ENCODE data around the gene CLCNKA.
"Not testable (repeated sequence)": the region's sequence is repeated elsewhere in the genome, so short reads cannot be mapped to it uniquely, and the experiment has no call there.

CLCNKA gene

DNA sequence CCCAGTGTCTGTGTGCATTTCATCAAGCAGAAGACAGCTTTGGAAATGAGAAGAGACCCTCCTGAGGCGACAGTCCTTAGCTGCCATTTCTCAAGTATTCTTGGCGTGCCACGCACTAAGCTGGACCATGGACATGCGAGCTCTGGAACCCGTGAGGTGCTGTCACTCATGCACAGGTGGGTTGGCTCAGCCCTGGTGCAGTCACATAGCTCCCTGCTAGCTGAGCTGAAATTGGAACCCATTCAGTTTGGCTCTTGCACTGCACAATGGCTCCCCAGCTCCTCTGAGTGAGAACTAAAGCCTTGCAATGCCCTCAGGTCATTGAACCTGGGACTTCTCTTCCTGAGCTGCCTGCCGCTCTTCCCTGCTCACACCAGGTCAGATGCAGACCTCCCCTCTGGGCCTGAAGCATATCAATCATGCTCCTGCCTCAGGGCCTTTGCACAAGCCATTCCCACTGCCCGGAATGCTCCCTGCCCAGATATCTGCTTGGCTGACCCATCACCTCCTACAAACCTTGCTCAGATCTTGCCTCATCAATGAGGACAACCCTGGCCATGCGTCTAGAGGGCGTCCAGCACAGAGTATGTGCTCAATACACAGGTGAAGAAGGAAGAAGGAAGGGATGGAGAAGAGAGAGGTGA is 24.1 kb upstream of the CLCNKA start:
- TF ChIP-seq ZFX (IDR thresholded peaks at IDR 0.05; ENCODE audit: borderline replicate concordance): no peak
- TF ChIP-seq, protein P1, sequence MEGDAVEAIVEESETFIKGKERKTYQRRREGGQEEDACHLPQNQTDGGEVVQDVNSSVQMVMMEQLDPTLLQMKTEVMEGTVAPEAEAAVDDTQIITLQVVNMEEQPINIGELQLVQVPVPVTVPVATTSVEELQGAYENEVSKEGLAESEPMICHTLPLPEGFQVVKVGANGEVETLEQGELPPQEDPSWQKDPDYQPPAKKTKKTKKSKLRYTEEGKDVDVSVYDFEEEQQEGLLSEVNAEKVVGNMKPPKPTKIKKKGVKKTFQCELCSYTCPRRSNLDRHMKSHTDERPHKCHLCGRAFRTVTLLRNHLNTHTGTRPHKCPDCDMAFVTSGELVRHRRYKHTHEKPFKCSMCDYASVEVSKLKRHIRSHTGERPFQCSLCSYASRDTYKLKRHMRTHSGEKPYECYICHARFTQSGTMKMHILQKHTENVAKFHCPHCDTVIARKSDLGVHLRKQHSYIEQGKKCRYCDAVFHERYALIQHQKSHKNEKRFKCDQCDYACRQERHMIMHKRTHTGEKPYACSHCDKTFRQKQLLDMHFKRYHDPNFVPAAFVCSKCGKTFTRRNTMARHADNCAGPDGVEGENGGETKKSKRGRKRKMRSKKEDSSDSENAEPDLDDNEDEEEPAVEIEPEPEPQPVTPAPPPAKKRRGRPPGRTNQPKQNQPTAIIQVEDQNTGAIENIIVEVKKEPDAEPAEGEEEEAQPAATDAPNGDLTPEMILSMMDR (IDR thresholded peaks at IDR 0.05): no peak
- H3K27ac ChIP-seq: no peak overlapping the region

DNA sequence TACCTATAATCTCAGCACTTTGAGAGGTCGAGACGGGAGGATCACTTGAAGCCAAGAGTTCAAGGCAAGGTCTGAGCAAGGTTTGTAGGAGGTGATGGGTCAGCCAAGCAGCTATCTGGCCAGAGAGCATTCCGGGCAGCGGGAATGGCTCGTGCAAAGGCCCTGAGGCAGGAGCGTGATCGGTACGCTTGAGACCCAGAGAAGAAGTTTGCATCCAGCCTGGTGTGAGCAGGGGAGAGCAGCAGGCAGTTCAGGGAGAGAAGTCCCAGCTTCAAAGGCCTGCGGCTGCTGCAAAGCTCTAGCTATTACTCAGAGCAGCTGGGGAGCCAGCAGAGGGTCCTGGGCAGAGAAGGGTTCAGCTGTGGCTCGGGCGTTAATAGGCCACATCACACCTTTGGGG is 22.9 kb upstream of the CLCNKA start:
- TF ChIP-seq ZFX (IDR thresholded peaks at IDR 0.05; ENCODE audit: borderline replicate concordance): no peak
- TF ChIP-seq, protein P1 (IDR thresholded peaks at IDR 0.05): no peak
- H3K27ac ChIP-seq: no peak overlapping the region

DNA sequence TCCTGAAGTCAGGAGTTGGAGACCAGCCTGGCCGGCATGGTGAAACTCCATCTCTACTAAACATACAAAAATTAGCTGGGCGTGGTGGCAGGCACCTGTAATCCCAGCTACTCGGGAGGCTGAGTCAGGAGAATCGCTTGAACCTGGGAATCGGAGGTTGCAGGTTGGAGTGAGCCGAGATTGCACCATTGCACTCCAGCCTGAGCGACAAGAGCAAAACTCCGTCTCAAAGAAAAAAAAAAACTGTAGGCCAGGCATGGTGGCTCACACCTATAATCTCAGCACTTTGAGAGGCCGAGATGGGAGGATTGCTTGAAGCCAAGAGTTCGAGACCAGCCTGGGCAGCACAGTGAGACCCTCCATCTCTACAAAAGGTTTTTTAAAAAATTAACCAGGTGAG is 20.6 kb upstream of the CLCNKA start:
- not testable (repeated sequence) for H3K27ac ChIP-seq

DNA sequence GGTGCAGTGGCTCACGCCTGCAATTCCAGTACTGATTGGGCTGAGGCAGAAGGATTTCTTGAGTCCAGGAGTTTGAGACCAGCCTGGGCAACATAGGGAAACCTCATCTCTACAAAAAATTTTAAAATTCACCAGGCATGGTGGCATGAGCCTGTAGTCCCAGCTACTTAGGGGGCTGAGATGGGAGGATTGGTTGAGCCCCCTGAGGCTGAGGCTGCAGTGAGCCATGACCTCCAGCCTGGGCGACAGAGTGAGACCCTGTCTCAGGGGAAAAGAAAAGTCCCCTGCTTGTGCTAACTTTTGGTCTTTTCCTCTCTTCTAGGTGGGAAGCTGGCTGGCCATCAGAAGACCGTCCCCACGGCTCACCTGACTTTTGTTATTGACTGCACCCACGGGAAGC is 16.2 kb upstream of the CLCNKA start:
- no peak overlapping the region for H3K27ac ChIP-seq
- TF ChIP-seq ZFX (IDR thresholded peaks at IDR 0.05; ENCODE audit: borderline replicate concordance): no peak
- TF ChIP-seq, protein P1 (IDR thresholded peaks at IDR 0.05): no peak

DNA sequence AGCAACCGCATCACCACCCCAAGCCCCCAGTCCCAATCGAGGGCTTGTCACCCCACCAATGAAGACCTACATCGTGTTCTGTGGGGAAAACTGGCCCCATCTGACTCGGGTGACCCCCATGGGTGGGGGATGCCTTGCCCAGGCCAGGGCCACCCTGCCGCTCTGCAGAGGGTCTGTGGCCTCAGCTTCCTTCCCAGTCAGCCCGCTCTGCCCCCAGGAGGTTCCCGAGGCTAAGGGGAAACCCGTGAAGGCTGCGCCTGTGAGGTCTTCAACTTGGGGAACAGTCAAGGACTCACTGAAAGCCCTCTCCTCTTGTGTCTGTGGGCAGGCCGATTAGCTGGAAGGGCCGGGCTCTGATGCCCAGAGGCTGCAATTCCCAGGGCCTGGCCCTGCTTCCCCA is 15.8 kb upstream of the CLCNKA start:
- H3K27ac ChIP-seq: no peak overlapping the region
- TF ChIP-seq, protein P1 (IDR thresholded peaks at IDR 0.05): no peak
- no peak for TF ChIP-seq ZFX (IDR thresholded peaks at IDR 0.05; ENCODE audit: borderline replicate concordance)

DNA sequence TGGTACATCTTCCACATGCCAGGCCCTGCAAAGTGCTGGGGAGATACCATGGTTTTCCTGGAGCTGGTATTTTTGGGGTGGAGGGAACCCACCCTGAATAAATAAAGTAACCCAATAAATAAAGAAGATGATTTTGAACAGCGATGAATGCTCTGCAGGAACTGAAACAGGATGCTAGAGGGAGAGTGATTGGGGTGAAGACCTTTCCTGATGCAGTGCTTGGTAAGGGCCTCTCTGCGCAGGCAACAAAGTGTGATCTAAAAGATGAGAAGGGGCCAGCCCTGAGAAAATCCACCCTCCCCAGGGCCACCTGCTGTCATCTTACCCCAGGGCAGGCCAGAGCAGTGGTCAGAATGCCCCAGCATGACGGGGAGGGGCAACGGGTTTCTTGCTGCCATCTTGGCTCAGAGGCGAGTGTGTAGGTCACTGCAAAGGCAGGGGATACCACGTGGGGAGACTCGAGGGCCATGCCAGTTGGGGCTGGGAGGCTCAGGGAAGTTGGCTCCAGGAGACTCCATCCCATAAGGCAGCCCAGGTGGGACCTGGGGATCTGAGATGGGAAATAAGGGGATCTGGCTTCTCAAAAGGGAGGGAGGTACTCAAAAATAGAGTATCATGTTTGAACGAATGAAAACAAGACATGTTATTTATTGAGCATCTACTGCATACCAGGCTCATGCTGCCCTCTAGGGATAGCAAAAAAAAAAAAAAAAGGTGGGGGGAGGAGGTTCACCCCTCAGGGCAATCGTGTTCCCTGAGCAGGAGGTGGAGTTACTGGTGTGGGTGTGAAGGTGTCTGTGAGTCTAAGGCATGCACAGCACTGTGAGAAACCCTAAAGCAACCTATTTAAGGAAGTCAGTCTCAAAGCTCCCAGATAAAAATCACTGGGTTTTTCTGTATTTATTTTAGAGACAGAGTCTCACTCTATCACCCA is 15.0 kb upstream of the CLCNKA start:
- no peak overlapping the region for H3K27ac ChIP-seq
- no peak for TF ChIP-seq ZFX (IDR thresholded peaks at IDR 0.05; ENCODE audit: borderline replicate concordance)
- TF ChIP-seq, protein P1 (IDR thresholded peaks at IDR 0.05): peak; percentile 14; the same call in 1 of the 2 replicates

DNA sequence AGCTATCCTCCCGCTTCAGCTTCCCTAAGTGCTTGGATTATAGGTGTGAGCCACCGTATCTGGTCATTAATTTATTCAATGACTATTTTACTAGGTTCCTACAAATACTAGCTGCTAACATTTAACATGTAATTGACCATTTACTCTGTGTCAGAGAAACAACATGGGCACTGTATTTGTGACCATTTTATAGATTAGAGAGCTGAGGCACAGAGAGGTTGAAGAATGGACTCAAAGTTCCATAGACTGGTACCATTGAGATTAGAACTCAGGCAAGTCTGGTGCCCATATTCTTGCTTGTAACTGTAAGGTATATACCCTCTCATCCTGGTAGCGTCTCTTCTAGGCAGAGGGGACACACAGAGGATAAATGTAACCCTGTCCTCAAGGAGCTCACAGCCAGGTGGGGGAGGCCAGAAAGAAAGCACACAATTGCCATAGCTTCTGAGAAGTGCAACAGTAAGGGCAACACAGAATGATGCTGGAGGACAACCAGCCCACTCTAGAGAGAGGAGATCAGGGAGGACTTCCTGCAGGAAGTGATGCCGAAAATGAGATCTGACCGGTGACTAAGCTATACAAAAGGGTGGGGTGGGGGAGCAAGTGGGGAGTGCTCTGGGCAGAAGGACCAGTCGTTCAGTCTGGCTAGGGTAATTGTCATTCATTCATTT is 14.0 kb upstream of the CLCNKA start:
- no peak for TF ChIP-seq ZFX (IDR thresholded peaks at IDR 0.05; ENCODE audit: borderline replicate concordance)
- TF ChIP-seq, protein P1 (IDR thresholded peaks at IDR 0.05): no peak
- H3K27ac ChIP-seq: no peak overlapping the region
